ENCODE measurements around the gene UBE2F.
A peak's percentile ranks its signal among the peaks of the same experiment; 100 is the strongest.

The UBE2F gene

GRCh38 chr2:237966565-237967462 lies at the start of gene UBE2F:
Gene UBE2F (plus strand): TSS chr2:237967014. CDS start chr2:237973108, 6,094 bp downstream.
- DNase-seq: peak; percentile 91

- no peak for DNase-seq
Measured at GRCh38 chr2:237917696-237918374, 49.0 kb upstream of the UBE2F start.

DNA sequence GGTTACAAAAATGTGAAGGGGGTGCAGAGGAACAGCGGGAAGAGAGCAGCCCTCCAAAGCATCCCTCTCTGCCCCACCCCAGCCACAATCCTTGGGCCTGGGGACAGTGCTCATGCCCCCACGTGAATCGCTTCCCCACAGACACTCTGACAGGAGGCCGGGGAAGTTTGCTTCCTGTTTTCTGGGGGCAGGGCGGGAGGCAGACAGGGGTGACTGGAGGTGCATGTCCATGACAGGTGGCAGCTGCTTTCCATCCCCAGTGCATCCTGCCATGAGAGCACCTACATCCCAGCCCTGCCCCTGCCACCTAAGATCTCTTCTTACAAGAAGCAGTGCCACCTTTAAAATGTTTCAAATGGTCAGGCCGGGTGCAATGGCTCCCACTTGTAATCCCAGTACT lies 47.2 kb upstream of the UBE2F start:
- no peak for DNase-seq

DNA sequence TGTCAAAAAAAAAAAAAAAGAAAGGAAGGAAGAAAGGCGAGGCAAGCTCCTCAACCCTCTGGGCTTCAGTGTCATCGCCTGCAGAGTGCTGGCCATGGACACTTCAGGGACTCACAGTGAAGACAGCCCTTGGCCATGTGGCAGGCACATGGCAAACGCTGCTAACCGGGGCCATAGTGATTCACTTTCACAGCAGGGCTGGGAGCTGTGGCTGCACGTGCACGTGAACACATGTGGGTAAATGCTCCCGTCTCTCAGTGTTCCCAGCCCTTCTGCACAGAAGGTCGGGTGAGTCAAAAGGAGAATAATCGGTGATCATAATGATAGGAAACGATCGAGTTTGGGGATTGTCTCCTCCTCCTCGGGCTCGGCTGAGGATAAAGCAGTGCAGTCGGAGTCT lies 46.1 kb upstream of the UBE2F start:
- DNase-seq: no peak

- DNase-seq: no peak
Measured at GRCh38 chr2:237921967-237922492, 44.8 kb upstream of the UBE2F start.

DNA sequence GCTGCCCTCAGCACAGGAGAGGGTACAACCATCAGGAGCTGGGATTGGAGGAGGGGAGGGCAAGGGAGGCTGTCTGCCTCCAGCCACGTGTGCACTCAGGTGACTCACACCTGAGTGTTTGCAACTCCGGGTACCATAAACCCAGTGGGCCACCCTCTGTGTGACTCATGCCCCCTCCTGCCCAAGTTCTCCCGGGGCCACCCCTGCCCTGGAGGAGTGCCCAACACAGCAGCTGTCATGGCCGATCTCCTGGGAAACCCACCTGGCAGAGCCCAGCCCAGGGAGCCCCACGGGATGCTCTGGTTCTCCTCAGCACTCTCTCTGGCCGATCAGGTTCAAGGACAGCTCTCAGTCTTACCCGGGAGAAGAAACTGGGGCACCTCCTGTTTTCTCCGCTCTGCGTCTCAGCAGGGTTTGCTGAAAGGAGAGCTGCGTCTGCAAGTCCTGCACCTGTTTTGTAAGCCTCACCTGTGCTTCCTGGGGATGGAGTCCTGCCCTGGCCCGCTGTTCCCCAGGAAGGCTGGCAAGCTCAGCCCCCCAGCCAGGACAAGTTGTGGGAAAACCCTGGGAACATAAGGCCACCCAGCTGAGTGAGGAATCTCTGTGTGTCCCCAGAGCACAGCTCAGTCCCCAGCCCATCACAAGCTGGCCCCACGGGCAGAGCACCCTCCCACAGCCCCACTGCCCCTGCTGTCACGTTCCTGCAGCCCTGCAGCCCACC lies 44.0 kb upstream of the UBE2F start:
- DNase-seq: no peak

- peak; percentile 53 for DNase-seq
Measured at GRCh38 chr2:237923481-237924163, 43.2 kb upstream of the UBE2F start.

GRCh38 chr2:237924164-237924534 lies 42.7 kb upstream of the UBE2F start:
- no peak for DNase-seq

- DNase-seq: no peak
Measured at GRCh38 chr2:237927135-237927534, 39.7 kb upstream of the UBE2F start.

DNA sequence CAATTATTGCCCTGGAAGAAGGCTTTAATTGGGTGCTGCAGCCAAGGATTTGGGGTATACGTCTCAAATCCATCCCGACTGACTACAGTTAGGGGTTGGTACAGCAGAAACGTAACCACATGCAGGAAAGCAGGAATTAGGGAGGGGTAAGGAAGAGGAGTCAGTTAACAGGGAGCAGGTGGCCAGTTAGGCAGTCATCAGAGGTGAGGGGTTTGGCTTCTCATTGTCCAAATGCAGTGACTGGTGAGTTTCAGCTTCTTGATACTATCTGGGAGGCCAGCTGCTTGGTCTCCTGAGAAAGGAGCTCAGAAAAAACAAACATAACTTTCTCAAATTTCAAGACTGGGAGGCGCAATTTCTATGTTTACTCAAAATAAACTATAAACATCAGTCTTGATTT lies 38.8 kb upstream of the UBE2F start:
- DNase-seq: no peak

GRCh38 chr2:237929979-237930378 lies 36.8 kb upstream of the UBE2F start:
- DNase-seq: no peak

DNA sequence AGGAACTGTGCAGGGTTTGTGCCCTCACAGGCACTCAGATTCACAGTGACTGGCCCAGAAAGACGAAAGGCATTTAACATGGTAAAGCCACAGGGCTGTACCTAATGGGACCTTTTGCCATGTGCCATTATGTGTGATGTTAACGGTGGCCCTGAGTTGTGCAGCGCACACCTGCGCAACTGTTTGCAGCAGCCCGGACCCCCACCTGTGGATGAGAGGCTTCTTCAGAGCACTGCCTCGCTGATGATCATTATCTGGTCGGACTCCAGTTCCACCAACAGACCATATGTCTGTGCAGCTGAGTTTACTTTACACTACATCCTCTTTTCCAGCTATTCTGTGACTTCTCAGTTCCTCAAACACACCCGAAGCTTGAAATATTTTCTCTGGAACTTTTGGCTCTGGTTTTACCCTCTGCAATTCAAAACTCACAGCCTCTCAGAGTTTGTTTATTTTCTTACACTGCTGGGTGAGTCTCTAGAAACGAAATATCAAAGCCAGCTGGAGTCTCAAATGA lies 35.6 kb upstream of the UBE2F start:
- no peak for DNase-seq

DNA sequence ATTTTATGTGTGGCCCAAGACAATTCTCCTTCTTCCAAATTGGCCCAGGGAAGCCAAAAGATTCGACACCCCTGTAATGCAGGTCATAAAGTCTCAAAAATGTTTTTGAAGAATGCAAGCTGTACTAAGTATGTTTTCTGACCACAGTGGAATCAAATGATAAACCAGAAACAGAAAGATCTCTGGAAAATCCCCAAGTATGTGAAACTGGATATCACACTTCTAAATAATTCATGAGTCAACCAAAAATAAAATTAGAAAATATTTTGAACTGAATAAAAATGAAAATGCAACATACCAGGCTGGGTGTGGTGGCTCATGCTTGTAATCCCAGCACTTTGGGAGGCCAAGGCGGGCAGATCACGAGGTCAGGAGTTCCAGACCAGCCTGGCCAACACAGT lies 34.1 kb upstream of the UBE2F start:
- no peak for DNase-seq

DNA sequence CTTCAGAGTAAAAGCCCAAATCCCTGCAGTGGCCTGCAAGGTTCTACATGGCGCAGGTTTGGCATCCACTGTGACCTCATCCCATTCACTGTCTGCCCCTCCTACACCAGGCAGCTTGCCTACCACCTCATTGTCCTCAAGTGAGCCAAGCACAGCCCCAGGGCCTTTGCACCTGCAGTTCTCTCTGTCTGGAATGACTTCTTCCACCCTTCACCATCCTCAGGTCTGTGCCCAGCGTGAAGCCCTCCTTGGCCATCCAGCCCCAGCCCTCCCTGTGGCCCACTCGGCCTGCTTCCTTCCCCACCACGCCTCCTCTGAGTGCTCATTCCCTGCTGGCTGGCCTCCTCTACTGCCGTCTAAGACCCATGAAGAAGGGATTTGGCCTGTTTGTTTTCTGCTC lies 32.6 kb upstream of the UBE2F start:
- DNase-seq: no peak

- DNase-seq: no peak
Measured at GRCh38 chr2:237935740-237936452, 30.9 kb upstream of the UBE2F start.

GRCh38 chr2:237939251-237939650 lies 27.6 kb upstream of the UBE2F start:
- DNase-seq: no peak

DNA sequence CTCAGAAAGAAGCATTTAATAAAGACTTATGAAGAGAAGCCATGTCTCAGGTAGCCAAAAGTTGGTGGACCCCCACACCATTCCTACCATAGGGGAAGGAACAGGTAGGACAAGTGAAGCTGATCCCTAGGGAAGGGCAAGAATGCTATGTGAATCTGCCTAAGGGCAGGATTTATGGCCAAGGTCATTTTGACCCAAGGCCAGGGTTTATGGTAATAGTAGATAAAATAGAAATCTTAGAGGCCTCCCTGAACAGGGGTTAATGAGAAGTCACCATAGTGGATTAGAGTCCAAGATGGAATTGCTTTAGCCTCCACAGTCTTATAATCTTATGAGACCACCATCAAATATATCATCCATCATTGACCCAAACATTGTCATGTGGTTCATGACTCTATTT lies 26.0 kb upstream of the UBE2F start:
- DNase-seq: no peak

DNA sequence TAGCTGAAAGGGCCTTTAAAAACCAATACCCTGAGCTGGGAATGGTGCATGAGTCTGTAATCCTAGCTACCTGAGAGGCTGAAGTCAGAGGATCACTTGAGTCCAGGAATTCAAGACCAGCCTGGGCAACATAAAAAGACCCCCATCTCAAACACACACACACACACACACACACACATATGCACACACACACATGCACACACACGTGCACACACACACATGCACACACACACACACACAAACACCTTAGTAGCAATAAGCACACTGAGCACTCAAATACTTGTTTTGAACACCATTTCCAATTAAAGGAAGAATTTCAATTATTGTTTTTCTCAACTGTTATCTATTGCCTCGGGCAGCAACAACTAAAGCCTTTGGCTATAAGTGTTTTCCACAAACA lies 25.6 kb upstream of the UBE2F start:
- DNase-seq: no peak

GRCh38 chr2:237942513-237942899 lies 24.3 kb upstream of the UBE2F start:
- no peak for DNase-seq

- no peak for DNase-seq
Measured at GRCh38 chr2:237943395-237944094, 23.3 kb upstream of the UBE2F start.

DNA sequence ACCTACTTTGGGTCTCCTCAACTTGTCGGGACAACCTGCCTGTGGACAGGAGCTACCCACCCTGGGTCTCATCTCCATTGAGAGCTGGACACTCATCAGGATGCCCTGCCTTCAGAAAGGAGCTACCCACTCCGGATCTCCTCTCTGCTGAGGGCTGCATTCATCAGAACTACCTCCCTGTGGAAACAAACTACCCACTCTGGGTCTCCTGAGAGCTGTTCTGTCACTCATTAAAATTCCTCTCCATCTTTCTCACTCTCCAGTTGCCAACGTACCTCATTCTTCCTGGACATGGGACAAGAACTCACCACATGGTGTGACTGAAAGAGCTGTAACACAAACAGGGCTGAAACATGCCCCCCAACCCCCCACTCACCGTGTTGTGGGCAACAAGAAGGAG lies 22.5 kb upstream of the UBE2F start:
- no peak for DNase-seq

Data from GOT3 (cell line).